K562 (cell line): Measurements from ENCODE around the gene CYP51A1. TPM values are rescaled to one million over a fixed set of nuclear protein-coding genes. Genes with fewer than 3 reads are reported as not detected.

Source experiments
- ARHGAP35 ChIP-seq: fragments of 450-650 bp; IDR thresholded peaks from 2 replicates; pipeline ENCODE4 v1.6.1; 2018; ENCODE audit not compliant: partially characterized antibody
- CXXC5 ChIP-seq: fragments of 250-450 bp; sonication (Bioruptor Pico); IDR thresholded peaks from 2 replicates; pipeline ENCODE4 v1.8.0; 2022; ENCODE audit warnings: inconsistent platforms, mild to moderate bottlenecking, moderate library complexity
- HMG20A ChIP-seq: fragments of 450-650 bp; formaldehyde crosslinking; conservative IDR thresholded peaks from 2 replicates; pipeline ENCODE4 v1.4.0; 2020; ENCODE audit warnings: mild to moderate bottlenecking, mixed read lengths
- JUN ChIP-seq, 2 experiments: sonication (generic) in 1 of 2; formaldehyde crosslinking in 1 of 2; IDR thresholded peaks; 2 replicates each; pipeline versions ENCODE4 v1.6.1 to v1.8.0; 2012 to 2022; ENCODE audit warnings: borderline replicate concordance in 2 of 2, mild to moderate bottlenecking in 2 of 2, improper control_type of control experiment in 1 of 2, low read depth in 1 of 2, low read length in 1 of 2, missing genetic modification reagents in 1 of 2
- KDM4B ChIP-seq, 2 experiments: fragments of 450-650 bp in 1 of 2; sonication (generic) in 1 of 2; IDR thresholded peaks; 2 replicates each; pipeline ENCODE4 v1.6.1; 2016 to 2017; ENCODE audit warnings: borderline replicate concordance in 2 of 2, antibody characterized with exemption in 1 of 2, low read depth in 1 of 2, mild to moderate bottlenecking in 1 of 2
- MCM7 ChIP-seq, 2 experiments: fragments of 450-650 bp; IDR thresholded peaks; 2 replicates each; pipeline ENCODE4 v1.6.1; 2016 to 2018
- NR3C1 ChIP-seq: sonication (generic); formaldehyde crosslinking; IDR thresholded peaks from 2 replicates; pipeline ENCODE4 v1.8.1; 2022; ENCODE audit warnings: missing genetic modification reagents
- PCBP2 ChIP-seq: fragments of 200-400 bp; formaldehyde crosslinking; IDR thresholded peaks from 2 replicates; pipeline ENCODE4 v1.6.1; 2018; ENCODE audit warnings: low read length, low read depth, mild to moderate bottlenecking, moderate library complexity; ENCODE audit not compliant: poor library complexity, severe bottlenecking
- PHF20 ChIP-seq: fragments of 450-650 bp; IDR thresholded peaks from 2 replicates; pipeline ENCODE4 v1.6.1; 2018; ENCODE audit not compliant: partially characterized antibody
- RBM34 ChIP-seq: fragments of 200-400 bp; formaldehyde crosslinking; IDR thresholded peaks from 2 replicates; pipeline ENCODE4 v1.6.1; 2018; ENCODE audit warnings: low read length, borderline replicate concordance; ENCODE audit not compliant: insufficient read depth
- SETDB1 ChIP-seq: IDR thresholded peaks from one replicate; pipeline ENCODE4 v1.6.1; 2012; ENCODE audit warnings: low read length, control low read depth, inconsistent platforms
- SNIP1 ChIP-seq: fragments of 450-650 bp; IDR thresholded peaks from 2 replicates; pipeline ENCODE4 v1.7.1; 2017; ENCODE audit warnings: low read depth, mild to moderate bottlenecking
- SP2 ChIP-seq: IDR thresholded peaks from 2 replicates; pipeline ENCODE4 v1.6.1; 2011; ENCODE audit warnings: mild to moderate bottlenecking, low read depth, low read length, moderate library complexity; ENCODE audit not compliant: poor library complexity, severe bottlenecking; ENCODE audit errors: extremely low read depth
- TAF1 ChIP-seq: IDR thresholded peaks from 2 replicates; pipeline ENCODE4 v1.6.1; 2011; ENCODE audit warnings: mild to moderate bottlenecking, low read length, moderate library complexity; ENCODE audit not compliant: insufficient read depth, control insufficient read depth, severe bottlenecking; ENCODE audit errors: extremely low read depth
- polyA plus RNA-seq, 8 experiments: library from polyadenylated mRNA; depleted of rRNA in 4 of 8; stranded (reverse) in 5 of 8; unstranded in 3 of 8; fragments of >200 nt; fragmentation: Nextera tagmentation in 2 of 8; fragmentation: Illumina TruSeq in 1 of 8; extraction: Ambion mirVana in 2 of 8; extraction: Trizol in 1 of 8; gene quantifications; 2 replicates each; pipeline versions ENCODE4 v1.2.1 to v1.2.3, GENCODE V29; 2011 to 2014; ENCODE audit warnings: inconsistent platforms in 1 of 8, missing spikeins in 1 of 8
- total RNA-seq, 7 experiments: library from RNA; depleted of rRNA in 6 of 7; stranded (reverse); fragments of >200 nt in 6 of 7; fragmentation: Illumina TruSeq in 2 of 7; extraction: Trizol in 2 of 7; gene quantifications; 2 replicates each; pipeline versions ENCODE4 v1.2.1 to v1.2.3, GENCODE V29; 2011 to 2021; ENCODE audit warnings: low replicate concordance in 1 of 7
- TF ChIP-seq, protein P1 (sequence below): fragments of 450-650 bp; IDR thresholded peaks from 2 replicates; pipeline ENCODE4 v1.6.1; 2016; ENCODE audit warnings: low read depth
- TF ChIP-seq, protein P2 (sequence below): conservative IDR thresholded peaks from 2 replicates; pipeline ENCODE4 v1.6.1; 2011; ENCODE audit warnings: low read depth, mild to moderate bottlenecking, low read length; ENCODE audit not compliant: control insufficient read depth
- TF ChIP-seq, protein P3 (sequence below): fragments of 450-650 bp; formaldehyde crosslinking; IDR thresholded peaks from 2 replicates; pipeline ENCODE4 v1.4.0; 2022; ENCODE audit warnings: missing genetic modification characterization

CYP51A1 gene
- total and polyA plus RNA-seq, 9 of the 15 experiments (the other 6 are each of a cell fraction or from before 2014, with no cell fraction given) = 35.4 to 151 (median 80.3) TPM

DNA sequence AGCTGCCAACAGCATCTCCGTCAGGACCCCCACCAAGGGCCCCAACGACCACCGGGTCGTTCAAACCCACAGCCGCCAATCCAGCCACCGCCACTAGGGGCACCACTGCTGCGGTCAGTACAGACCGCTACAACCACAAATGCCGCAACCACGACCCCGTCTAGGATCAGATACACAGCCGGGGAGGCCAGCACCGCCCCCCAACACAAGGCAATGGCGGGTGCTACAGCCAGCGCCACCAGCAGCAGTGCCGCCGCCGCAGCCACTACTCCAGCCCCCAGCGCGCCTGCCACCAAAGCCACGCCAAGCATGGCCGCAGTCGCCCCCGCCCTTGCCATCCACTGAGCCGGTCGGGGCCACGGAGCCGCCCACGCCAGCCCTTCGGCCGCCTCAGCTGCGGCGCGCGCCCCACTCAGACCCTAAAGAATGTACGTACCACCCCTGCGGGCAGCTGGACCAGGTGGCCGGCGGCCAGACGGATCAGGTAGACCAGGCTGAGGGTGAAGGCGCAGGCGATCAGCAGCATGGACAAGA is 473 bp downstream of the CYP51A1 start (continued):
- TF ChIP-seq, protein P1, sequence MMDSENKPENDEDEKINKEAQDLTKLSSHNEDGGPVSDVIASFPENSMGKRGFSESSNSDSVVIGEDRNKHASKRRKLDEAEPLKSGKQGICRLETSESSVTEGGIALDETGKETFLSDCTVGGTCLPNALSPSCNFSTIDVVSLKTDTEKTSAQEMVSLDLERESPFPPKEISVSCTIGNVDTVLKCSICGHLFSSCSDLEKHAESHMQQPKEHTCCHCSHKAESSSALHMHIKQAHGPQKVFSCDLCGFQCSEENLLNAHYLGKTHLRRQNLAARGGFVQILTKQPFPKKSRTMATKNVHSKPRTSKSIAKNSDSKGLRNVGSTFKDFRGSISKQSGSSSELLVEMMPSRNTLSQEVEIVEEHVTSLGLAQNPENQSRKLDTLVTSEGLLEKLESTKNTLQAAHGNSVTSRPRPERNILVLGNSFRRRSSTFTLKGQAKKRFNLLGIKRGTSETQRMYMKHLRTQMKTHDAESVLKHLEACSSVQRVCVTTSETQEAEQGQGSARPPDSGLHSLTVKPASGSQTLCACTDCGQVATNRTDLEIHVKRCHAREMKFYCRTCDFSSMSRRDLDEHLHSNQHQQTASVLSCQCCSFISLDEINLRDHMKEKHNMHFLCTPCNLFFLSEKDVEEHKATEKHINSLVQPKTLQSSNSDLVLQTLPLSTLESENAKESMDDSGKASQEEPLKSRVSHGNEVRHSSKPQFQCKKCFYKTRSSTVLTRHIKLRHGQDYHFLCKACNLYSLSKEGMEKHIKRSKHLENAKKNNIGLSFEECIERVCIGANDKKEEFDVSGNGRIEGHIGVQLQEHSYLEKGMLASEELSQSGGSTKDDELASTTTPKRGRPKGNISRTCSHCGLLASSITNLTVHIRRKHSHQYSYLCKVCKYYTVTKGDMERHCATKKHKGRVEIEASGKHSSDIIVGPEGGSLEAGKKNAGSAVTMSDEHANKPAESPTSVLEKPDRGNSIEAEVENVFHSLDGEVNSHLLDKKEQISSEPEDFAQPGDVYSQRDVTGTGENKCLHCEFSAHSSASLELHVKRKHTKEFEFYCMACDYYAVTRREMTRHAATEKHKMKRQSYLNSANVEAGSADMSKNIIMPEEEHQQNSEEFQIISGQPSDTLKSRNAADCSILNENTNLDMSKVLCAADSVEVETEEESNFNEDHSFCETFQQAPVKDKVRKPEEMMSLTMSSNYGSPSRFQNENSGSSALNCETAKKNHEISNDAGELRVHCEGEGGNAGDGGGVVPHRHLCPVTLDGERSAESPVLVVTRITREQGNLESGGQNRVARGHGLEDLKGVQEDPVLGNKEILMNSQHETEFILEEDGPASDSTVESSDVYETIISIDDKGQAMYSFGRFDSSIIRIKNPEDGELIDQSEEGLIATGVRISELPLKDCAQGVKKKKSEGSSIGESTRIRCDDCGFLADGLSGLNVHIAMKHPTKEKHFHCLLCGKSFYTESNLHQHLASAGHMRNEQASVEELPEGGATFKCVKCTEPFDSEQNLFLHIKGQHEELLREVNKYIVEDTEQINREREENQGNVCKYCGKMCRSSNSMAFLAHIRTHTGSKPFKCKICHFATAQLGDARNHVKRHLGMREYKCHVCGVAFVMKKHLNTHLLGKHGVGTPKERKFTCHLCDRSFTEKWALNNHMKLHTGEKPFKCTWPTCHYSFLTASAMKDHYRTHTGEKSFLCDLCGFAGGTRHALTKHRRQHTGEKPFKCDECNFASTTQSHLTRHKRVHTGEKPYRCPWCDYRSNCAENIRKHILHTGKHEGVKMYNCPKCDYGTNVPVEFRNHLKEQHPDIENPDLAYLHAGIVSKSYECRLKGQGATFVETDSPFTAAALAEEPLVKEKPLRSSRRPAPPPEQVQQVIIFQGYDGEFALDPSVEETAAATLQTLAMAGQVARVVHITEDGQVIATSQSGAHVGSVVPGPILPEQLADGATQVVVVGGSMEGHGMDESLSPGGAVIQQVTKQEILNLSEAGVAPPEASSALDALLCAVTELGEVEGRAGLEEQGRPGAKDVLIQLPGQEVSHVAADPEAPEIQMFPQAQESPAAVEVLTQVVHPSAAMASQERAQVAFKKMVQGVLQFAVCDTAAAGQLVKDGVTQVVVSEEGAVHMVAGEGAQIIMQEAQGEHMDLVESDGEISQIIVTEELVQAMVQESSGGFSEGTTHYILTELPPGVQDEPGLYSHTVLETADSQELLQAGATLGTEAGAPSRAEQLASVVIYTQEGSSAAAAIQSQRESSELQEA = no peak
- TF ChIP-seq JUN (IDR thresholded peaks at IDR 0.05; ENCODE audit: borderline replicate concordance, low read depth, low read length) = peak; percentile 25; the same call in 1 of the 2 replicates
- TF ChIP-seq JUN (CRISPR knock-in tag; IDR thresholded peaks at IDR 0.05; ENCODE audit: borderline replicate concordance) = no peak
- no peak for TF ChIP-seq TAF1
- no peak; the same call in 1 of the 2 replicates for TF ChIP-seq NR3C1
- TF ChIP-seq SETDB1 = no peak
- peak; percentile 20 for TF ChIP-seq PHF20
- TF ChIP-seq RBM34 = no peak
- TF ChIP-seq PCBP2 = no peak
- TF ChIP-seq ARHGAP35 = no peak
- TF ChIP-seq CXXC5 (CRISPR knock-in tag) = peak; percentile 75
- no peak for TF ChIP-seq MCM7 (IDR thresholded peaks at IDR 0.05)
- TF ChIP-seq, protein P2, sequence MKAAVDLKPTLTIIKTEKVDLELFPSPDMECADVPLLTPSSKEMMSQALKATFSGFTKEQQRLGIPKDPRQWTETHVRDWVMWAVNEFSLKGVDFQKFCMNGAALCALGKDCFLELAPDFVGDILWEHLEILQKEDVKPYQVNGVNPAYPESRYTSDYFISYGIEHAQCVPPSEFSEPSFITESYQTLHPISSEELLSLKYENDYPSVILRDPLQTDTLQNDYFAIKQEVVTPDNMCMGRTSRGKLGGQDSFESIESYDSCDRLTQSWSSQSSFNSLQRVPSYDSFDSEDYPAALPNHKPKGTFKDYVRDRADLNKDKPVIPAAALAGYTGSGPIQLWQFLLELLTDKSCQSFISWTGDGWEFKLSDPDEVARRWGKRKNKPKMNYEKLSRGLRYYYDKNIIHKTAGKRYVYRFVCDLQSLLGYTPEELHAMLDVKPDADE = peak; percentile 72; the same call in 1 of the 2 replicates
- TF ChIP-seq HMG20A (CRISPR knock-in tag) = no peak
- no peak; a peak in 2 of 4 replicates for TF ChIP-seq KDM4B (IDR thresholded peaks at IDR 0.05; ENCODE audit: borderline replicate concordance in 2 of 2, low read depth in 1 of 2)
- TF ChIP-seq, protein P3, sequence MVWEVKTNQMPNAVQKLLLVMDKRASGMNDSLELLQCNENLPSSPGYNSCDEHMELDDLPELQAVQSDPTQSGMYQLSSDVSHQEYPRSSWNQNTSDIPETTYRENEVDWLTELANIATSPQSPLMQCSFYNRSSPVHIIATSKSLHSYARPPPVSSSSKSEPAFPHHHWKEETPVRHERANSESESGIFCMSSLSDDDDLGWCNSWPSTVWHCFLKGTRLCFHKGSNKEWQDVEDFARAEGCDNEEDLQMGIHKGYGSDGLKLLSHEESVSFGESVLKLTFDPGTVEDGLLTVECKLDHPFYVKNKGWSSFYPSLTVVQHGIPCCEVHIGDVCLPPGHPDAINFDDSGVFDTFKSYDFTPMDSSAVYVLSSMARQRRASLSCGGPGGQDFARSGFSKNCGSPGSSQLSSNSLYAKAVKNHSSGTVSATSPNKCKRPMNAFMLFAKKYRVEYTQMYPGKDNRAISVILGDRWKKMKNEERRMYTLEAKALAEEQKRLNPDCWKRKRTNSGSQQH = no peak; the same call in 1 of the 2 replicates
- no peak for TF ChIP-seq SP2
- TF ChIP-seq SNIP1 = no peak
